Lung (tissue), 12 donors: ENCODE measurements around the gene GABRA5. TPM values are rescaled to one million over a fixed set of nuclear protein-coding genes. Genes with fewer than 3 reads are reported as not detected.

Experiments
- ATAC-seq: fragments of 200-7000 bp; cut with Tn5 transposase; one replicate; pipeline ENCODE4 v1.9.1; 2020; ENCODE audit warnings: moderate number of reproducible peaks; ENCODE audit not compliant: insufficient read depth, low FRiP score
- DNase-seq, 3 donors: peaks; one replicate each; pipeline ENCODE4 v3.0.0-alpha.2; 2013 to 2017
- H3K27ac ChIP-seq, 2 donors: one replicate each; pipeline ENCODE4 v1.5.1; 2013; ENCODE audit warnings: mild to moderate bottlenecking in 2 of 2, moderate library complexity in 2 of 2, control low read depth in 1 of 2, inconsistent platforms in 1 of 2, low read depth in 1 of 2, low read length in 1 of 2
- H3K27me3 ChIP-seq, 3 donors: one replicate each; pipeline ENCODE4 v1.5.1; 2013; ENCODE audit warnings: low read length in 2 of 3; ENCODE audit not compliant: control insufficient read depth in 3 of 3, insufficient read depth in 3 of 3
- H3K36me3 ChIP-seq, 4 donors: one replicate each; pipeline ENCODE4 v1.5.1; 2013; ENCODE audit warnings: low read length in 4 of 4, mild to moderate bottlenecking in 1 of 4, moderate library complexity in 1 of 4; ENCODE audit not compliant: control insufficient read depth in 4 of 4, insufficient read depth in 4 of 4
- H3K4me1 ChIP-seq, 5 donors: one replicate each; pipeline ENCODE4 v1.5.1; 2013; ENCODE audit warnings: low read length in 5 of 5, mild to moderate bottlenecking in 2 of 5, moderate library complexity in 1 of 5; ENCODE audit not compliant: control insufficient read depth in 5 of 5, insufficient read depth in 5 of 5
- H3K4me3 ChIP-seq: one replicate; pipeline ENCODE4 v1.5.1; 2013; ENCODE audit warnings: mild to moderate bottlenecking, control low read depth, moderate library complexity
- H3K9ac ChIP-seq, 2 donors: one replicate each; pipeline ENCODE4 v1.5.1; 2013; ENCODE audit warnings: low read length in 2 of 2, control low read depth in 1 of 2; ENCODE audit not compliant: insufficient read depth in 1 of 2
- H3K9me3 ChIP-seq, 4 donors: one replicate each; pipeline ENCODE4 v1.5.1; 2013; ENCODE audit warnings: low read length in 3 of 4, mild to moderate bottlenecking in 1 of 4, moderate library complexity in 1 of 4; ENCODE audit not compliant: control insufficient read depth in 4 of 4, insufficient read depth in 3 of 4
- WGBS, 2 donors: extraction: QIAGEN DNeasy Blood & Tissue Kit; methylation state at CpG; one replicate each; pipeline ENCODE4 v1.1.7; 2013; 5-methylcytosine and 5-hydroxymethylcytosine counted together
- polyA plus RNA-seq, 2 donors: library from polyadenylated mRNA; stranded (reverse); fragments of 200-250 nt; gene quantifications; one replicate each; pipeline ENCODE4 v1.2.1, GENCODE V29; 2013
- total RNA-seq, 2 donors: library from RNA; depleted of rRNA in 1 of 2; stranded (reverse); fragments of >200 nt in 1 of 2; gene quantifications; one replicate each; pipeline ENCODE4 v1.2.1, GENCODE V29; 2014 to 2021
- TF ChIP-seq, protein P1 (sequence below): IDR thresholded peaks from 2 replicates; pipeline ENCODE4 v1.5.1; 2012; ENCODE audit warnings: mild to moderate bottlenecking; ENCODE audit errors: control extremely low read depth, extremely low read depth
- donor health status: control.
- donor health status: control.
- donor health status: Bipolar disorder and iron deficiency.
- donor health status: healthy.
- donor health status: DM: yes; HTN: yes; CAD: no.

The GABRA5 gene
- total and polyA plus RNA-seq, 4 donors, result not detected

DNA sequence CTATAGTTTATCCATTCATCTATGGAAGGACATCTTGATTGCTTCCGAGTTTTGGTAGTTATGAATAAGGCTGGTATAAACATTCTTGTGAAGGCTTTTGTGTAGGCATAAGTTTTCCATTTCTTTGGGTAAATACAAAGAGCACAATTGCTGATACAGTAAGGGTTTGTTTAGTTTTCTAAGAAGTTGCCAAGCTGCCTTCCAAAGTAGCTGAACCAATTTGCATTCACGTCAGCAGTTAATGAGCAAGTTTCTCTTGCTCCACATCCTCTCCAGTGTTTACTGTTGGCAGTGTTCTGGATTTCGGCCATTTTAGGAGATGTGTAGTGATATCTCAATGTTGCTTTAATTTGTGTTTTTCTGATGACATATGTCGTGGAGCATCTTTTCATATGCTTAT is 34.2 kb downstream of the GABRA5 start:
- no peaks in the 10 kb centered on the region for H3K36me3 ChIP-seq
- DNase-seq, result peak; percentile 48 to 91 (median 85)
- 41 to 64% methylated on average over 4 of the region's 4 CpGs for WGBS, 2 donors
- H3K4me3 ChIP-seq, result no peak overlapping the region
- ATAC-seq, result no peak
- H3K9ac ChIP-seq, result no peak overlapping the region
- TF ChIP-seq, protein P1, sequence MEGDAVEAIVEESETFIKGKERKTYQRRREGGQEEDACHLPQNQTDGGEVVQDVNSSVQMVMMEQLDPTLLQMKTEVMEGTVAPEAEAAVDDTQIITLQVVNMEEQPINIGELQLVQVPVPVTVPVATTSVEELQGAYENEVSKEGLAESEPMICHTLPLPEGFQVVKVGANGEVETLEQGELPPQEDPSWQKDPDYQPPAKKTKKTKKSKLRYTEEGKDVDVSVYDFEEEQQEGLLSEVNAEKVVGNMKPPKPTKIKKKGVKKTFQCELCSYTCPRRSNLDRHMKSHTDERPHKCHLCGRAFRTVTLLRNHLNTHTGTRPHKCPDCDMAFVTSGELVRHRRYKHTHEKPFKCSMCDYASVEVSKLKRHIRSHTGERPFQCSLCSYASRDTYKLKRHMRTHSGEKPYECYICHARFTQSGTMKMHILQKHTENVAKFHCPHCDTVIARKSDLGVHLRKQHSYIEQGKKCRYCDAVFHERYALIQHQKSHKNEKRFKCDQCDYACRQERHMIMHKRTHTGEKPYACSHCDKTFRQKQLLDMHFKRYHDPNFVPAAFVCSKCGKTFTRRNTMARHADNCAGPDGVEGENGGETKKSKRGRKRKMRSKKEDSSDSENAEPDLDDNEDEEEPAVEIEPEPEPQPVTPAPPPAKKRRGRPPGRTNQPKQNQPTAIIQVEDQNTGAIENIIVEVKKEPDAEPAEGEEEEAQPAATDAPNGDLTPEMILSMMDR, result no peak
- no peak overlapping the region for H3K27ac ChIP-seq
- no peaks in the 10 kb centered on the region for H3K27me3 ChIP-seq
- H3K9me3 ChIP-seq, result peaks cover 0 to 7% (median under 1%) of the 10 kb centered on the region in 4 donors
- H3K4me1 ChIP-seq, result no peaks in the 10 kb centered on the region

DNA sequence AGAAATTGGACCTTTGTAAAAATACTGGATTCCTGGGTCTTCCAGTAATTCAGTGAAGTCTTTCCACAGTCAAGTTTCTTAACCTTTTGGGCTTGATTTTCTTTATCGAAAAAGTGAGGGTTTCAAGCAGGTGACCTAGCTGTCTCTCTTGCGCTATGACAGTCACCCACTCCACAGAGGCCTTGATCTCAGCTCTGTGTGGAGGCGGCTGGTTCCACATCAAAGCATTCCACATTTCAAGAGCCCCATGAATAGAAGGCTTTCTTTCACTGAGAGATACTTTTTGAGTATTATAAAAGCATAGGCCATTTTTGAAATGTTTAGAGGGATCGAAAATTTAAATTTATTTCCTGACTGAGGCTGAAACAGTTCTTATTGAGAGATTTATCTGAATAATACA is 43.9 kb downstream of the GABRA5 start:
- H3K4me3 ChIP-seq, result no peak overlapping the region
- peak; percentile 11 to 64 (median 29) for DNase-seq
- WGBS, 2 donors, result 67 to 83% methylated on average over 4 of the region's 4 CpGs

DNA sequence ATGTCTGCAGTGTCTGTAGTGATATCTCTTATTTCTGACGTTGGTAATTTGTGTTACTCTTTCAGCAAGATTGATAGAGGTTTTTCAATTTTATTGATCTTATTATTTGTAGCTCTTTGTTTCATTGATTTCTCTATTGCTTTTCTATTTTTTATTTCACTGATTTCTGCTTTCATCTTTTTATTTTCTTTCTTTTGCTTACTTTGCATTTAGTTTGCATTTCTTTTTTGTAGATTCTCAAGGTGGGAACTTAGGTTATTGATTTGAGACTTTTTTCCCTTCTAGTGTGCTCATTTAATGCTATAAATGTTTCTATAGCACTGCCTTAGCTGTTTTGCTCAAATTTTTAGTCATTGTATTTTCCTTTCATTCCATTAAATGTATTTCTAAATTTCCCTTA is 54.6 kb downstream of the GABRA5 start:
- Histone ChIP-seq H3K9ac (no peak overlapping the region), H3K36me3 (no peaks in the 10 kb centered on the region), H3K4me1 (no peaks in the 10 kb centered on the region), H3K4me3 (no peak overlapping the region), H3K27ac (no peak overlapping the region), H3K27me3 (no peaks in the 10 kb centered on the region), H3K9me3 (peaks cover 0 to 10% (median 4%) of the 10 kb centered on the region in 4 donors)
- 71 to 81% methylated on average over 1 of the region's 1 CpG for WGBS, 2 donors
- ATAC-seq (no peak), DNase-seq (no peak)
- TF ChIP-seq, protein P1, result no peak

More for the DNA sequence above, 43.9 kb downstream of the GABRA5 start:
- H3K4me1 ChIP-seq, result no peaks in the 10 kb centered on the region
- H3K36me3 ChIP-seq, result no peaks in the 10 kb centered on the region
- ATAC-seq, result no peak
- TF ChIP-seq, protein P1, result no peak
- peaks cover 0 to 7% (median 3%) of the 10 kb centered on the region in 4 donors for H3K9me3 ChIP-seq
- H3K27ac ChIP-seq, result no peak overlapping the region
- no peaks in the 10 kb centered on the region for H3K27me3 ChIP-seq
- no peak overlapping the region for H3K9ac ChIP-seq

DNA sequence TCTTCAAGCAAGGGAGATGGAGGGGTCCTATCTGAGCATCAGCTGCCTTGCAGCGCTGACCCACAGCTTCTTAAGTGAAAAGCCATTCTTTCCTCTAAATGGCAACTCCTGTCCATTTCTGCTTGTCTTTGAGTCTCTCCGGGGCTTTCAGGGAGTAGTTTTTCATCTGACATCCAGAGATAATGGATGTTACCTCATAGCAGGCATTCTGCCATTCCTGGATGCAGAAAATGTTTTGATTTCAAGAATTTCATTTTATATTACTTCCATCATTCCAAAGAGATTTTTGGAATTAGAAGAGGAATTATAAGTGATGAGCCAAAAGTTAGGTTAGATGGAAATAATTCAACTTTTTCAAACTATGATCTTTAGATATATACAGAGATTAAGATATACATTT is 59.2 kb downstream of the GABRA5 start:
- no peak for ATAC-seq
- 82 to 85% methylated on average over 2 of the region's 2 CpGs for WGBS, 2 donors
- no peaks in the 10 kb centered on the region for H3K27me3 ChIP-seq

More for the DNA sequence above, 59.2 kb downstream of the GABRA5 start:
- Histone ChIP-seq H3K4me1 (no peaks in the 10 kb centered on the region), H3K27ac (no peak overlapping the region), H3K9ac (no peak overlapping the region), H3K36me3 (no peaks in the 10 kb centered on the region), H3K4me3 (no peak overlapping the region), H3K9me3 (peaks cover 0 to 7% (median 2%) of the 10 kb centered on the region in 4 donors)
- no peak for DNase-seq
- TF ChIP-seq, protein P1, result no peak
